ENCODE measurements around the gene GUCY2F.

The GUCY2F gene

GRCh38 chrX:109393859-109394258 is 88.0 kb downstream of the GUCY2F start:
- WGBS, result 53% methylated on average over 1 of the region's 1 CpG
- H3K36me3 ChIP-seq (ENCODE audit: insufficient read depth, low read length), result no peaks in the 10 kb centered on the region
- no peaks in the 10 kb centered on the region for H3K4me1 ChIP-seq (ENCODE audit: insufficient read depth, low read length)
- H3K9me3 ChIP-seq (ENCODE audit: insufficient read depth, low read depth, low read length), result no peaks in the 10 kb centered on the region
- H3K27me3 ChIP-seq (ENCODE audit: insufficient read depth, low read length), result no peaks in the 10 kb centered on the region
- no peak overlapping the region for H3K4me3 ChIP-seq (ENCODE audit: low read length)
- H3K27ac ChIP-seq (ENCODE audit: low read depth, low read length), result no peak overlapping the region
- no peak overlapping the region for H3K9ac ChIP-seq (ENCODE audit: low read depth, low read length)

- Histone ChIP-seq H3K27ac (ENCODE audit: low read depth, low read length) (no peak overlapping the region), H3K27me3 (ENCODE audit: insufficient read depth, low read length) (no peaks in the 10 kb centered on the region), H3K4me3 (ENCODE audit: low read length) (no peak overlapping the region), H3K9me3 (ENCODE audit: insufficient read depth, low read depth, low read length) (no peaks in the 10 kb centered on the region), H3K36me3 (ENCODE audit: insufficient read depth, low read length) (no peaks in the 10 kb centered on the region), H3K4me1 (ENCODE audit: insufficient read depth, low read length) (no peaks in the 10 kb centered on the region), H3K9ac (ENCODE audit: low read depth, low read length) (no peak overlapping the region)
- WGBS, result 92% methylated on average over 4 of the region's 5 CpGs
Observed at GRCh38 chrX:109392895-109393294, 89.0 kb downstream of the GUCY2F start.

GRCh38 chrX:109390556-109390955 is 91.3 kb downstream of the GUCY2F start:
- no peak overlapping the region for H3K27ac ChIP-seq (ENCODE audit: low read depth, low read length)
- no peak overlapping the region for H3K4me3 ChIP-seq (ENCODE audit: low read length)
- H3K4me1 ChIP-seq (ENCODE audit: insufficient read depth, low read length), result no peaks in the 10 kb centered on the region
- H3K9ac ChIP-seq (ENCODE audit: low read depth, low read length), result no peak overlapping the region
- no peaks in the 10 kb centered on the region for H3K27me3 ChIP-seq (ENCODE audit: insufficient read depth, low read length)
- 86% methylated on average over 2 of the region's 2 CpGs for WGBS
- no peaks in the 10 kb centered on the region for H3K9me3 ChIP-seq (ENCODE audit: insufficient read depth, low read depth, low read length)
- H3K36me3 ChIP-seq (ENCODE audit: insufficient read depth, low read length), result no peaks in the 10 kb centered on the region

GRCh38 chrX:109389917-109390316 is 92.0 kb downstream of the GUCY2F start:
- no peaks in the 10 kb centered on the region for H3K9me3 ChIP-seq (ENCODE audit: insufficient read depth, low read depth, low read length)
- no peaks in the 10 kb centered on the region for H3K27me3 ChIP-seq (ENCODE audit: insufficient read depth, low read length)
- no peaks in the 10 kb centered on the region for H3K36me3 ChIP-seq (ENCODE audit: insufficient read depth, low read length)
- H3K27ac ChIP-seq (ENCODE audit: low read depth, low read length), result no peak overlapping the region
- no CpG with 5 or more reads among the region's 1 CpG for WGBS
- no peaks in the 10 kb centered on the region for H3K4me1 ChIP-seq (ENCODE audit: insufficient read depth, low read length)
- no peak overlapping the region for H3K4me3 ChIP-seq (ENCODE audit: low read length)
- H3K9ac ChIP-seq (ENCODE audit: low read depth, low read length), result no peak overlapping the region

GRCh38 chrX:109384699-109385098 is 97.2 kb downstream of the GUCY2F start:
- Histone ChIP-seq H3K4me1 (ENCODE audit: insufficient read depth, low read length) (no peaks in the 10 kb centered on the region), H3K4me3 (ENCODE audit: low read length) (no peak overlapping the region), H3K36me3 (ENCODE audit: insufficient read depth, low read length) (no peaks in the 10 kb centered on the region), H3K27ac (ENCODE audit: low read depth, low read length) (no peak overlapping the region), H3K9ac (ENCODE audit: low read depth, low read length) (no peak overlapping the region), H3K9me3 (ENCODE audit: insufficient read depth, low read depth, low read length) (no peaks in the 10 kb centered on the region), H3K27me3 (ENCODE audit: insufficient read depth, low read length) (no peaks in the 10 kb centered on the region)
- 17% methylated on average over 1 of the region's 3 CpGs for WGBS

- no peak overlapping the region for H3K4me3 ChIP-seq (ENCODE audit: low read length)
- H3K9me3 ChIP-seq (ENCODE audit: insufficient read depth, low read depth, low read length), result no peaks in the 10 kb centered on the region
- no peaks in the 10 kb centered on the region for H3K36me3 ChIP-seq (ENCODE audit: insufficient read depth, low read length)
- H3K27me3 ChIP-seq (ENCODE audit: insufficient read depth, low read length), result no peaks in the 10 kb centered on the region
- H3K9ac ChIP-seq (ENCODE audit: low read depth, low read length), result no peak overlapping the region
- WGBS, result 83% methylated on average over 3 of the region's 4 CpGs
- H3K4me1 ChIP-seq (ENCODE audit: insufficient read depth, low read length), result no peaks in the 10 kb centered on the region
- H3K27ac ChIP-seq (ENCODE audit: low read depth, low read length), result no peak overlapping the region
Observed at GRCh38 chrX:109382332-109382731, 99.6 kb downstream of the GUCY2F start.

- no peak overlapping the region for H3K27ac ChIP-seq (ENCODE audit: low read depth, low read length)
- H3K27me3 ChIP-seq (ENCODE audit: insufficient read depth, low read length), result no peaks in the 10 kb centered on the region
- 95% methylated on average over 1 of the region's 1 CpG for WGBS
- no peak overlapping the region for H3K4me3 ChIP-seq (ENCODE audit: low read length)
- H3K9ac ChIP-seq (ENCODE audit: low read depth, low read length), result no peak overlapping the region
- peaks cover 17% of the 10 kb centered on the region; the same call in 1 of the 2 replicates for H3K4me1 ChIP-seq (ENCODE audit: insufficient read depth, low read length)
- no peaks in the 10 kb centered on the region for H3K9me3 ChIP-seq (ENCODE audit: insufficient read depth, low read depth, low read length)
- no peaks in the 10 kb centered on the region for H3K36me3 ChIP-seq (ENCODE audit: insufficient read depth, low read length)
Observed at GRCh38 chrX:109378281-109378680, 103.6 kb downstream of the GUCY2F start.

- Histone ChIP-seq H3K36me3 (ENCODE audit: insufficient read depth, low read length) (no peaks in the 10 kb centered on the region), H3K9me3 (ENCODE audit: insufficient read depth, low read depth, low read length) (no peaks in the 10 kb centered on the region), H3K4me3 (ENCODE audit: low read length) (no peak overlapping the region), H3K4me1 (ENCODE audit: insufficient read depth, low read length) (peaks cover 31% of the 10 kb centered on the region), H3K27ac (ENCODE audit: low read depth, low read length) (peak overlapping the region; percentile 5; the same call in 1 of the 2 replicates), H3K27me3 (ENCODE audit: insufficient read depth, low read length) (no peaks in the 10 kb centered on the region), H3K9ac (ENCODE audit: low read depth, low read length) (no peak overlapping the region)
- 57% methylated on average over 1 of the region's 1 CpG for WGBS
Observed at GRCh38 chrX:109374262-109374960, 107.5 kb downstream of the GUCY2F start.

GRCh38 chrX:109373468-109373867 is 108.4 kb downstream of the GUCY2F start:
- H3K4me1 ChIP-seq (ENCODE audit: insufficient read depth, low read length), result peaks cover 31% of the 10 kb centered on the region
- 100% methylated on average over 1 of the region's 2 CpGs for WGBS
- H3K36me3 ChIP-seq (ENCODE audit: insufficient read depth, low read length), result no peaks in the 10 kb centered on the region
- H3K9me3 ChIP-seq (ENCODE audit: insufficient read depth, low read depth, low read length), result no peaks in the 10 kb centered on the region
- H3K27ac ChIP-seq (ENCODE audit: low read depth, low read length), result no peak overlapping the region
- H3K4me3 ChIP-seq (ENCODE audit: low read length), result no peak overlapping the region
- no peaks in the 10 kb centered on the region for H3K27me3 ChIP-seq (ENCODE audit: insufficient read depth, low read length)
- no peak overlapping the region for H3K9ac ChIP-seq (ENCODE audit: low read depth, low read length)

GRCh38 chrX:109372716-109373115 is 109.2 kb downstream of the GUCY2F start:
- H3K4me3 ChIP-seq (ENCODE audit: low read length), result no peak overlapping the region
- H3K4me1 ChIP-seq (ENCODE audit: insufficient read depth, low read length), result peaks cover 31% of the 10 kb centered on the region
- H3K9me3 ChIP-seq (ENCODE audit: insufficient read depth, low read depth, low read length), result no peaks in the 10 kb centered on the region
- no peaks in the 10 kb centered on the region for H3K27me3 ChIP-seq (ENCODE audit: insufficient read depth, low read length)
- 94% methylated on average over 2 of the region's 2 CpGs for whole genome bisulfite sequencing
- H3K9ac ChIP-seq (ENCODE audit: low read depth, low read length), result no peak overlapping the region
- H3K36me3 ChIP-seq (ENCODE audit: insufficient read depth, low read length), result no peaks in the 10 kb centered on the region
- H3K27ac ChIP-seq (ENCODE audit: low read depth, low read length), result no peak overlapping the region

GRCh38 chrX:109372291-109372690 is 109.6 kb downstream of the GUCY2F start:
- Histone ChIP-seq H3K27me3 (ENCODE audit: insufficient read depth, low read length) (no peaks in the 10 kb centered on the region), H3K27ac (ENCODE audit: low read depth, low read length) (no peak overlapping the region), H3K9ac (ENCODE audit: low read depth, low read length) (no peak overlapping the region), H3K4me1 (ENCODE audit: insufficient read depth, low read length) (peaks cover 31% of the 10 kb centered on the region), H3K36me3 (ENCODE audit: insufficient read depth, low read length) (no peaks in the 10 kb centered on the region), H3K9me3 (ENCODE audit: insufficient read depth, low read depth, low read length) (no peaks in the 10 kb centered on the region), H3K4me3 (ENCODE audit: low read length) (no peak overlapping the region)
- no CpG with 5 or more reads among the region's 1 CpG for WGBS

GRCh38 chrX:109362101-109362500 is 119.8 kb downstream of the GUCY2F start:
- Histone ChIP-seq H3K9ac (ENCODE audit: low read depth, low read length) (no peak overlapping the region), H3K27ac (ENCODE audit: low read depth, low read length) (no peak overlapping the region), H3K27me3 (ENCODE audit: insufficient read depth, low read length) (no peaks in the 10 kb centered on the region), H3K9me3 (ENCODE audit: insufficient read depth, low read depth, low read length) (no peaks in the 10 kb centered on the region), H3K4me3 (ENCODE audit: low read length) (no peak overlapping the region), H3K4me1 (ENCODE audit: insufficient read depth, low read length) (no peaks in the 10 kb centered on the region), H3K36me3 (ENCODE audit: insufficient read depth, low read length) (no peaks in the 10 kb centered on the region)
- WGBS, result 97% methylated on average over 3 of the region's 4 CpGs

All from HUES64 (cell line).